ENCODE measurements around the gene NACC2. TPM values are rescaled to one million over a fixed set of nuclear protein-coding genes. Genes with fewer than 3 reads are reported as not detected.

NACC2 gene
- total and polyA plus RNA-seq, 9 of the 15 experiments (the other 6 are each of a cell fraction or from before 2014, with no cell fraction given), result 0.70 to 25.1 (median 5.6) TPM

DNA sequence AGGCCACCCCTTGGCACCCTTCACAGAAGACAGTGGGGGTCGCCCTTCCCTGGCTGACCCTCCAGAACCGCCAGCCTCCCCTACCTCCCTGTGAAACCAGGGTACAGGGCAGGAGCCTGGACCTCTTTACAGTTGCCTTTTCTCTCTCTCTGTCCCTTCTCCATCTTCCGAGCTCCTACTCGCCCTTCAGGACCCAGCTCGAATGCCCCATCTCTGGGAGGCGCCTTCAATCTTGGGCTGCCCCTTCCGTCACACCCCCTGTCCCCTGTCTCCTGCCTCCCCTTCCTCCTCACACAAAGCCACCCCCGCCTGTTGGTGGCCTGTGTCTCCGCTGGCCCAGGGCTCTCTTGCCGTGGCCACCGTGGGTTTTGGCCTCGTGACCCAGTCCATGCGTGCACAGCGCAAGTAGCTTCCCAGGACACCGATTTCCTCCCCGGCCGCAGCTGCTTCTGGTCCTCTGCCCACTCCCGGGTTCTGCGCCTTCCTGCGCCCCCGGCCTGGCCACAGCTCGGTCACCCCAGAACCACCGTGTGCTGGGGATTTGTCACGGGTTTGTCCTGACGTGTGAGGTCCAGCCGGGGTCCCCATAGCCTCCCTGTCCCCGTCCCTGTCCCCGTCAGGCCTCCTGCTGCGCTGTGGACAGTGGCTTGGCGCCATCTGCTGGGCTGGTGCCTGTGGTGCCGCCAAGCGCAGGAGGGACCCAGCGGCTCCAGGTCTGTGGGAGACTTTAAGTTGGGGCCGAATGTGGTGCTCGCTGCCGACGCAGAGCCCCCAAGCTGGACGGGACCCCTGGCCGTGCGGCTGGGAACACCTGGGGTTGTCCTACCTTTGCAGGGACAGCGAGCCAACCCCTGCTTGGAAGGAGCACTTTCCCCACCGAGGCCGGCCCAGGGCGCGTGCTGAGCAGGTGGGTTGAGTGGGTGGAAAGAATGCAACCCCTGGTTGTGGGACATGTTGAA is 27.6 kb upstream of the NACC2 start (continued):
- TF ChIP-seq, protein P1, sequence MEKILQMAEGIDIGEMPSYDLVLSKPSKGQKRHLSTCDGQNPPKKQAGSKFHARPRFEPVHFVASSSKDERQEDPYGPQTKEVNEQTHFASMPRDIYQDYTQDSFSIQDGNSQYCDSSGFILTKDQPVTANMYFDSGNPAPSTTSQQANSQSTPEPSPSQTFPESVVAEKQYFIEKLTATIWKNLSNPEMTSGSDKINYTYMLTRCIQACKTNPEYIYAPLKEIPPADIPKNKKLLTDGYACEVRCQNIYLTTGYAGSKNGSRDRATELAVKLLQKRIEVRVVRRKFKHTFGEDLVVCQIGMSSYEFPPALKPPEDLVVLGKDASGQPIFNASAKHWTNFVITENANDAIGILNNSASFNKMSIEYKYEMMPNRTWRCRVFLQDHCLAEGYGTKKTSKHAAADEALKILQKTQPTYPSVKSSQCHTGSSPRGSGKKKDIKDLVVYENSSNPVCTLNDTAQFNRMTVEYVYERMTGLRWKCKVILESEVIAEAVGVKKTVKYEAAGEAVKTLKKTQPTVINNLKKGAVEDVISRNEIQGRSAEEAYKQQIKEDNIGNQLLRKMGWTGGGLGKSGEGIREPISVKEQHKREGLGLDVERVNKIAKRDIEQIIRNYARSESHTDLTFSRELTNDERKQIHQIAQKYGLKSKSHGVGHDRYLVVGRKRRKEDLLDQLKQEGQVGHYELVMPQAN (IDR thresholded peaks at IDR 0.05; ENCODE audit: borderline replicate concordance), result no peak
- TF ChIP-seq ZNF717 (CRISPR knock-in tag; IDR thresholded peaks at IDR 0.05) (no peak), FIP1L1 (IDR thresholded peaks at IDR 0.05; ENCODE audit: low read depth, low read length, poor library complexity, severe bottlenecking) (peak; percentile 93), YBX1 (IDR thresholded peaks at IDR 0.05) (no peak), SRF (CRISPR knock-in tag; IDR thresholded peaks at IDR 0.05) (no peak; a peak in 1 of 4 replicates), MCM3 (IDR thresholded peaks at IDR 0.05) (no peak), ZNF124 (CRISPR knock-in tag; IDR thresholded peaks at IDR 0.05) (0 out of 2 replicates have a peak, but pooled peaks have one; percentile 67), DNMT1 (IDR thresholded peaks at IDR 0.05) (no peak), U2AF2 (optimal IDR thresholded peaks at IDR 0.05; ENCODE audit: low read depth, low read length) (no peak), ZNF436 (CRISPR knock-in tag; IDR thresholded peaks at IDR 0.05) (no peak), RBM39 (optimal IDR thresholded peaks at IDR 0.05; ENCODE audit: low read depth, low read length) (no peak), SRSF3 (IDR thresholded peaks at IDR 0.05; ENCODE audit: insufficient read depth, low read length) (no peak), HNRNPLL (IDR thresholded peaks at IDR 0.05; ENCODE audit: low read depth, low read length, poor library complexity, severe bottlenecking) (no peak), ZNF551 (CRISPR knock-in tag; IDR thresholded peaks at IDR 0.05) (no peak)
- TF ChIP-seq, protein P2, sequence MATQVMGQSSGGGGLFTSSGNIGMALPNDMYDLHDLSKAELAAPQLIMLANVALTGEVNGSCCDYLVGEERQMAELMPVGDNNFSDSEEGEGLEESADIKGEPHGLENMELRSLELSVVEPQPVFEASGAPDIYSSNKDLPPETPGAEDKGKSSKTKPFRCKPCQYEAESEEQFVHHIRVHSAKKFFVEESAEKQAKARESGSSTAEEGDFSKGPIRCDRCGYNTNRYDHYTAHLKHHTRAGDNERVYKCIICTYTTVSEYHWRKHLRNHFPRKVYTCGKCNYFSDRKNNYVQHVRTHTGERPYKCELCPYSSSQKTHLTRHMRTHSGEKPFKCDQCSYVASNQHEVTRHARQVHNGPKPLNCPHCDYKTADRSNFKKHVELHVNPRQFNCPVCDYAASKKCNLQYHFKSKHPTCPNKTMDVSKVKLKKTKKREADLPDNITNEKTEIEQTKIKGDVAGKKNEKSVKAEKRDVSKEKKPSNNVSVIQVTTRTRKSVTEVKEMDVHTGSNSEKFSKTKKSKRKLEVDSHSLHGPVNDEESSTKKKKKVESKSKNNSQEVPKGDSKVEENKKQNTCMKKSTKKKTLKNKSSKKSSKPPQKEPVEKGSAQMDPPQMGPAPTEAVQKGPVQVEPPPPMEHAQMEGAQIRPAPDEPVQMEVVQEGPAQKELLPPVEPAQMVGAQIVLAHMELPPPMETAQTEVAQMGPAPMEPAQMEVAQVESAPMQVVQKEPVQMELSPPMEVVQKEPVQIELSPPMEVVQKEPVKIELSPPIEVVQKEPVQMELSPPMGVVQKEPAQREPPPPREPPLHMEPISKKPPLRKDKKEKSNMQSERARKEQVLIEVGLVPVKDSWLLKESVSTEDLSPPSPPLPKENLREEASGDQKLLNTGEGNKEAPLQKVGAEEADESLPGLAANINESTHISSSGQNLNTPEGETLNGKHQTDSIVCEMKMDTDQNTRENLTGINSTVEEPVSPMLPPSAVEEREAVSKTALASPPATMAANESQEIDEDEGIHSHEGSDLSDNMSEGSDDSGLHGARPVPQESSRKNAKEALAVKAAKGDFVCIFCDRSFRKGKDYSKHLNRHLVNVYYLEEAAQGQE (IDR thresholded peaks at IDR 0.05; ENCODE audit: borderline replicate concordance), result peak; percentile 94
- TF ChIP-seq, protein P2 (CRISPR knock-in tag; IDR thresholded peaks at IDR 0.05; ENCODE audit: low read depth), result no peak

Measured in K562 (cell line).